OCI-LY7 (cell line): ENCODE data around the gene BOD1L1.

Experiments used
- EZH2phosphoT487 ChIP-seq: fragments of 200-600 bp; sonication (generic); IDR thresholded peaks from 2 replicates; pipeline ENCODE4 v1.6.1; 2018; ENCODE audit warnings: low read depth, borderline replicate concordance, mild to moderate bottlenecking, mixed run types, antibody characterized with exemption, low read length, moderate library complexity, mixed read lengths
- TF ChIP-seq, protein P1 (sequence below): fragments of 200-600 bp; sonication (generic); conservative IDR thresholded peaks from 2 replicates; pipeline ENCODE4 v1.5.1; 2014; ENCODE audit warnings: mild to moderate bottlenecking, antibody characterized with exemption, low read length, moderate library complexity, mixed read lengths

DNA sequence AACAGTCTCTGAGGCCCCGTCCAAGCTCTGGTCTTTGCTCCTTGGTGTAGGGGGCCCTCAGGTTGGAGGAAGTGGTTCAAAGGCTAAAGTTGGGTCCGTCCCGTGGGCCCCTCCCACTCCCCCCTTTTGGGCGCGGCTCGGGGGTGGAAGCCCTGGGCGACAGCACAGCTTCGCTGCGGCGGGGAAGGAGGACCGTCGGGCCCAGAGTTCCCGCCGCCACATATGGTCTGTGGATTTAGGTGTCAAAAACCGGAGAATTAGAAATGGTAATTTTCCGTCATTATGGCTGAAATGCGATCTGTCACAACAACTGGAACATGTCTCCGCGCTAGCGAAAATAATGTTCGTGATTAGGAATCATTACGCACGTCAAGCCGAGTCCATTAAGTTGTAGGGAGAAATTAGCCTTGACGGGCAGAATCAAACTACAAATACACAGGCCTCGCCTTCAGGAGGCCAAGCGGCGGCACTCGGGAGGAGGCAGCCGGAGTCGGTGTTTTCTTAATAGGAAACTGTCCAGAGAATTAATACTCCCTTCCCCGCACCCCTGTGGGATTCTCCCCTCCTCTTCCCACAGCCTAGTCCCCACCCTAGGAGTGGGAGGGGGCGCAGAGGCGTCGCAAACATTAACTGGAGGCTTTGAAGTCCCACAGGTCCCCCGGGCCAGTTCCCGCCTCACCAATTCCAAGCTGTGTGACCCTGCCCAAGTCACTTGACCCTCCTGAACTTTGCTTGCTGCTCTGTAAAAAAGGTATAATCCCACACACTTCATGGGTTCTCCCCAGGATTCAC is 98.2 kb downstream of the BOD1L1 start:
- TF ChIP-seq, protein P1, sequence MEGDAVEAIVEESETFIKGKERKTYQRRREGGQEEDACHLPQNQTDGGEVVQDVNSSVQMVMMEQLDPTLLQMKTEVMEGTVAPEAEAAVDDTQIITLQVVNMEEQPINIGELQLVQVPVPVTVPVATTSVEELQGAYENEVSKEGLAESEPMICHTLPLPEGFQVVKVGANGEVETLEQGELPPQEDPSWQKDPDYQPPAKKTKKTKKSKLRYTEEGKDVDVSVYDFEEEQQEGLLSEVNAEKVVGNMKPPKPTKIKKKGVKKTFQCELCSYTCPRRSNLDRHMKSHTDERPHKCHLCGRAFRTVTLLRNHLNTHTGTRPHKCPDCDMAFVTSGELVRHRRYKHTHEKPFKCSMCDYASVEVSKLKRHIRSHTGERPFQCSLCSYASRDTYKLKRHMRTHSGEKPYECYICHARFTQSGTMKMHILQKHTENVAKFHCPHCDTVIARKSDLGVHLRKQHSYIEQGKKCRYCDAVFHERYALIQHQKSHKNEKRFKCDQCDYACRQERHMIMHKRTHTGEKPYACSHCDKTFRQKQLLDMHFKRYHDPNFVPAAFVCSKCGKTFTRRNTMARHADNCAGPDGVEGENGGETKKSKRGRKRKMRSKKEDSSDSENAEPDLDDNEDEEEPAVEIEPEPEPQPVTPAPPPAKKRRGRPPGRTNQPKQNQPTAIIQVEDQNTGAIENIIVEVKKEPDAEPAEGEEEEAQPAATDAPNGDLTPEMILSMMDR: no peak
- TF ChIP-seq EZH2phosphoT487: no peak
